H1 (cell line): ENCODE measurements around the gene CX3CL1. TPM values are rescaled to one million over a fixed set of nuclear protein-coding genes. Genes with fewer than 3 reads are reported as not detected.

ENCODE experiments used
- CTCF ChIA-PET: fragments of 300-600 bp; sonication (Branson Sonifier 250); formaldehyde crosslinking; loops from one replicate; lab custom pipeline; 2021; ENCODE audit not compliant: partially characterized antibody; lab: Charles Lee
- POLR2A ChIA-PET: fragments of 300-600 bp; sonication (Branson Sonifier 250); formaldehyde crosslinking; loops from one replicate; lab custom pipeline; 2021; ENCODE audit warnings: inconsistent platforms; ENCODE audit not compliant: partially characterized antibody; lab: Charles Lee
- DNase-seq, 2 experiments: peaks; one replicate each; pipeline versions ENCODE4 v3.0.0 to v3.0.0-alpha.2; 2010 to 2022; ENCODE audit warnings: low spot score in 2 of 2, low read depth in 1 of 2, mixed read lengths in 1 of 2
- FAIRE-seq: peaks from 2 replicates; lab custom pipeline; 2011; peaks lifted over from hg19 to GRCh38; lab: Jason Lieb, UNC
- H2AFZ ChIP-seq: 2 replicates; pipeline ENCODE4 v1.8.1; 2012; ENCODE audit warnings: low read length, inconsistent platforms
- H2AK5ac ChIP-seq: 2 replicates; pipeline ENCODE4 v1.6.1; 2013; ENCODE audit warnings: low read depth, low read length
- H2BK120ac ChIP-seq: replicated peaks from 2 replicates; pipeline ENCODE3; 2013; ENCODE audit warnings: low read depth, low read length, inconsistent platforms
- H2BK12ac ChIP-seq: 2 replicates; pipeline ENCODE4 v1.6.1; 2013; ENCODE audit warnings: low read depth, low read length
- H2BK15ac ChIP-seq: 2 replicates; pipeline ENCODE4 v1.6.1; 2013; ENCODE audit warnings: low read length
- H2BK20ac ChIP-seq: 2 replicates; pipeline ENCODE4 v1.6.1; 2013; ENCODE audit warnings: low read length
- H2BK5ac ChIP-seq: 2 replicates; pipeline ENCODE4 v1.6.1; 2013; ENCODE audit warnings: low read depth, low read length
- H3K14ac ChIP-seq: 2 replicates; pipeline ENCODE4 v1.6.1; 2013; ENCODE audit warnings: inconsistent platforms; ENCODE audit not compliant: insufficient read length
- H3K18ac ChIP-seq: 2 replicates; pipeline ENCODE4 v1.6.1; 2013; ENCODE audit warnings: low read length; ENCODE audit errors: extremely low read depth
- H3K23ac ChIP-seq: 2 replicates; pipeline ENCODE4 v1.6.1; 2013; ENCODE audit warnings: inconsistent platforms; ENCODE audit not compliant: insufficient read length
- H3K23me2 ChIP-seq: 2 replicates; pipeline ENCODE4 v1.6.1; 2013; ENCODE audit warnings: low read depth, low read length
- H3K27ac ChIP-seq: 2 replicates; pipeline ENCODE4 v1.6.1; 2011; ENCODE audit warnings: low read depth, low read length, inconsistent platforms
- H3K27me3 ChIP-seq, 4 experiments: replicated peaks in 1 of 4; 1 replicate in 1 of 4; 2 replicates in 3 of 4; pipeline versions ENCODE4 v1.6.1 to v1.8.1; 2011 to 2013; ENCODE audit warnings: low read length in 3 of 4, mild to moderate bottlenecking in 3 of 4, inconsistent platforms in 2 of 4, mixed read lengths in 2 of 4, moderate library complexity in 1 of 4; ENCODE audit not compliant: control insufficient read depth in 3 of 4, insufficient read depth in 3 of 4; ENCODE audit errors: extremely low read depth in 1 of 4
- H3K36me3 ChIP-seq, 4 experiments: 2 replicates each; pipeline versions ENCODE4 v1.6.1 to v1.8.1; 2011 to 2013; ENCODE audit warnings: mild to moderate bottlenecking in 4 of 4, low read length in 3 of 4, moderate library complexity in 2 of 4, control low read depth in 1 of 4, inconsistent platforms in 1 of 4; ENCODE audit not compliant: insufficient read depth in 4 of 4, control insufficient read depth in 2 of 4
- H3K4ac ChIP-seq: replicated peaks from 2 replicates; pipeline ENCODE3; 2013; ENCODE audit warnings: low read length, low read depth, mixed read lengths, inconsistent platforms; ENCODE audit not compliant: insufficient read length
- H3K4me1 ChIP-seq, 4 experiments: replicated peaks in 1 of 4; 1 replicate in 1 of 4; 2 replicates in 3 of 4; pipeline versions ENCODE4 v1.6.1 to v1.8.1; 2011 to 2013; ENCODE audit warnings: low read length in 3 of 4, inconsistent platforms in 2 of 4, mixed read lengths in 1 of 4; ENCODE audit not compliant: insufficient read depth in 4 of 4, control insufficient read depth in 3 of 4
- H3K4me2 ChIP-seq, 2 experiments: 2 replicates each; pipeline versions ENCODE4 v1.6.1 to v1.8.1; 2011 to 2013; ENCODE audit warnings: low read depth in 2 of 2, low read length in 2 of 2, control low read depth in 1 of 2, inconsistent platforms in 1 of 2, mild to moderate bottlenecking in 1 of 2; ENCODE audit not compliant: insufficient read depth in 1 of 2
- H3K4me3 ChIP-seq, 4 experiments: fragments of 200-600, 300-600 bp in 1 of 4; sonication (generic), shearing (Covaris generic), sonication (Bioruptor Twin) in 1 of 4; 2 replicates each; pipeline versions ENCODE4 v1.5.1 to v1.8.1; 2011 to 2016; ENCODE audit warnings: low read length in 4 of 4, low read depth in 3 of 4, control low read depth in 2 of 4, inconsistent platforms in 2 of 4, mild to moderate bottlenecking in 2 of 4, mixed read lengths in 1 of 4, moderate library complexity in 1 of 4; ENCODE audit not compliant: insufficient read depth in 2 of 4; ENCODE audit errors: extremely low read depth in 1 of 4
- H3K56ac ChIP-seq: replicated peaks from 2 replicates; pipeline ENCODE3; 2013; ENCODE audit warnings: low read depth, mild to moderate bottlenecking, mixed read lengths, low read length, inconsistent platforms; ENCODE audit not compliant: insufficient read length
- H3K79me1 ChIP-seq: 2 replicates; pipeline ENCODE4 v1.6.1; 2013; ENCODE audit warnings: low read depth, low read length, control low read depth
- H3K79me2 ChIP-seq, 2 experiments: 2 replicates each; pipeline versions ENCODE4 v1.6.1 to v1.8.1; 2012 to 2013; ENCODE audit warnings: low read length in 2 of 2, mild to moderate bottlenecking in 2 of 2, inconsistent platforms in 1 of 2; ENCODE audit not compliant: insufficient read depth in 2 of 2, control insufficient read depth in 1 of 2
- H3K9ac ChIP-seq, 4 experiments: replicated peaks in 1 of 4; 1 replicate in 1 of 4; 2 replicates in 3 of 4; pipeline versions ENCODE4 v1.6.1 to v1.8.1; 2011 to 2013; ENCODE audit warnings: low read depth in 3 of 4, low read length in 3 of 4, control low read depth in 2 of 4, mild to moderate bottlenecking in 2 of 4, moderate library complexity in 2 of 4, inconsistent platforms in 1 of 4; ENCODE audit errors: extremely low read depth in 1 of 4
- H3K9me3 ChIP-seq, 2 experiments: 2 replicates each; pipeline versions ENCODE4 v1.6.1 to v1.8.1; 2012 to 2013; ENCODE audit warnings: mild to moderate bottlenecking in 2 of 2, moderate library complexity in 2 of 2, control low read depth in 1 of 2, inconsistent platforms in 1 of 2, low read depth in 1 of 2, low read length in 1 of 2, mixed read lengths in 1 of 2; ENCODE audit not compliant: insufficient read depth in 2 of 2
- H4K20me1 ChIP-seq, 2 experiments: replicated peaks in 1 of 2; 2 replicates each; pipeline versions ENCODE3 to v1.8.1; 2011 to 2013; ENCODE audit warnings: inconsistent platforms in 2 of 2, low read length in 2 of 2, mild to moderate bottlenecking in 1 of 2; ENCODE audit not compliant: insufficient read depth in 2 of 2, control insufficient read depth in 1 of 2
- H4K5ac ChIP-seq: 2 replicates; pipeline ENCODE4 v1.6.1; 2013; ENCODE audit warnings: low read length, low read depth, mixed read lengths, inconsistent platforms; ENCODE audit not compliant: insufficient read length
- H4K8ac ChIP-seq: 2 replicates; pipeline ENCODE4 v1.8.0; 2013; ENCODE audit warnings: mild to moderate bottlenecking, moderate library complexity, low read length, inconsistent platforms; ENCODE audit not compliant: insufficient read depth; ENCODE audit errors: extremely low read depth
- H4K91ac ChIP-seq: replicated peaks from 2 replicates; pipeline ENCODE3; 2013; ENCODE audit warnings: low read length, mixed read lengths, inconsistent platforms; ENCODE audit not compliant: insufficient read length
- BRCA1 ChIP-seq: IDR thresholded peaks from 2 replicates; pipeline ENCODE4 v1.6.1; 2012; ENCODE audit warnings: low read depth, low read length, improper control_type of control experiment
- SIX5 ChIP-seq: IDR thresholded peaks from 2 replicates; pipeline ENCODE4 v1.6.1; 2011; ENCODE audit warnings: mild to moderate bottlenecking, low read depth, low read length
- WGBS, 2 experiments: shearing (Covaris generic) in 1 of 2; methylation state at CpG; one replicate each; pipeline versions ENCODE4 v1.1.6 to v1.1.7; 2013 to 2015; ENCODE audit warnings: low lambda C conversion rate in 2 of 2, mixed read lengths in 2 of 2, inconsistent platforms in 1 of 2, low coverage in 1 of 2, missing lambda C conversion rate in 1 of 2; ENCODE audit not compliant: insufficient replicate concordance in 2 of 2, insufficient coverage in 1 of 2, insufficient read length in 1 of 2; ENCODE audit errors: extremely low coverage in 1 of 2, missing lambda C conversion rate in 1 of 2; 5-methylcytosine and 5-hydroxymethylcytosine counted together
- polyA plus RNA-seq, 7 experiments: library from polyadenylated mRNA; depleted of rRNA in 3 of 7; stranded (reverse) in 5 of 7; unstranded in 2 of 7; fragments of >200 nt in 5 of 7; fragments of 200-250 nt in 2 of 7; gene quantifications; 1 replicate in 5 of 7; 2 replicates in 1 of 7; 4 replicates in 1 of 7; pipeline versions ENCODE4 v1.2.1 to v1.2.3, GENCODE V29; 2011 to 2013; ENCODE audit warnings: missing spikeins in 2 of 7, mixed read lengths in 2 of 7
- total RNA-seq: library from RNA; stranded (reverse); fragmentation: NEBNext Ultra II Directional; extraction: Animal tissue kit (Norgen Biotek cat#: 25700); gene quantifications from 2 replicates; pipeline ENCODE4 v1.2.1, GENCODE V29; 2021
- TF ChIP-seq, protein P1 (sequence below): IDR thresholded peaks from 2 replicates; pipeline ENCODE4 v1.6.1; 2011; ENCODE audit warnings: low read depth, mild to moderate bottlenecking, low read length; ENCODE audit not compliant: insufficient read depth

The CX3CL1 gene
- total and polyA plus RNA-seq, 2 of the 8 experiments (the other 6 are each of a cell fraction or from before 2014, with no cell fraction given) = 1.4 to 3.0 TPM

GRCh38 chr16:57380671-57381462, 8.6 kb downstream of the CX3CL1 start:
- no peaks in the 10 kb centered on the region for H3K36me3 ChIP-seq
- H3K9ac ChIP-seq = no peak overlapping the region
- H3K18ac ChIP-seq = no peak overlapping the region
- H3K4me3 ChIP-seq = no peak overlapping the region
- no peak overlapping the region for H3K23ac ChIP-seq
- H3K27me3 ChIP-seq = no peaks in the 10 kb centered on the region
- no peak overlapping the region for H2BK5ac ChIP-seq
- no peak overlapping the region for H4K8ac ChIP-seq
- DNase-seq (no peak), FAIRE-seq (no peak)
- ChIA-PET POLR2A (interaction anchor here (1.2 to 1.3 kb wide), 2 partner anchors 9 to 36 kb away, joined by 3 to 4 read pairs; partner anchors contain the start of gene CX3CL1), CTCF (interaction anchor here (0.8 to 3.7 kb wide), 4 partner anchors 10 to 79 kb away, joined by 3 to 32 read pairs (median 4); no protein-coding TSS in a partner anchor)
- no peak overlapping the region for H2BK15ac ChIP-seq
- 93% methylated on average over 8 of the region's 8 CpGs; no CpG with 5 or more reads in 1 of the 2 experiments for WGBS, 2 experiments
- no peak overlapping the region for H3K4ac ChIP-seq
- no peaks in the 10 kb centered on the region; a peak in 1 of 7 replicates for H3K4me1 ChIP-seq
- H3K56ac ChIP-seq = no peak overlapping the region
- no peak overlapping the region for H2BK20ac ChIP-seq
- no peak overlapping the region for H4K91ac ChIP-seq
- TF ChIP-seq BRCA1 (no peak), SIX5 (no peak)
- TF ChIP-seq, protein P1, sequence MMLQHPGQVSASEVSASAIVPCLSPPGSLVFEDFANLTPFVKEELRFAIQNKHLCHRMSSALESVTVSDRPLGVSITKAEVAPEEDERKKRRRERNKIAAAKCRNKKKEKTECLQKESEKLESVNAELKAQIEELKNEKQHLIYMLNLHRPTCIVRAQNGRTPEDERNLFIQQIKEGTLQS = no peak
- H3K79me2 ChIP-seq = no peaks in the 10 kb centered on the region
- H4K5ac ChIP-seq = no peak overlapping the region
- no peak overlapping the region for H2BK120ac ChIP-seq
- no peak overlapping the region for H3K14ac ChIP-seq
- H2AK5ac ChIP-seq = no peak overlapping the region
- no peaks in the 10 kb centered on the region for H3K9me3 ChIP-seq
- H3K23me2 ChIP-seq = peaks cover 5% of the 10 kb centered on the region; the same call in 1 of the 2 replicates
- H3K79me1 ChIP-seq = no peaks in the 10 kb centered on the region
- H2AFZ ChIP-seq = no peak overlapping the region
- H3K4me2 ChIP-seq = no peak overlapping the region
- no peaks in the 10 kb centered on the region for H4K20me1 ChIP-seq
- no peak overlapping the region for H2BK12ac ChIP-seq
- H3K27ac ChIP-seq = no peak overlapping the region
